IMR-90 (cell line): ENCODE data around the gene NLGN4X. TPM values are rescaled to one million over a fixed set of nuclear protein-coding genes. Genes with fewer than 3 reads are reported as not detected.

Experiments
- ATAC-seq: fragments of 200-7000 bp; cut with Tn5 transposase; 2 replicates; pipeline ENCODE4 v1.9.1; 2020; ENCODE audit warnings: low read depth, mild to moderate bottlenecking, moderate library complexity
- BruUV-seq: library from RNA; stranded (reverse); fragments of 400-500 nt; replicated peaks from 2 replicates; lab custom pipeline; 2021; lab: Mats Ljungman, UMichigan
- CTCF ChIA-PET: fragments of 300-600 bp; formaldehyde crosslinking; extraction: SDS; loops from one replicate; lab custom pipeline; 2021; ENCODE audit warnings: antibody characterized with exemption; lab: Yijun Ruan, JAX
- POLR2A ChIA-PET: fragments of 300-600 bp; sonication (Branson Sonifier 250); formaldehyde crosslinking; loops from one replicate; lab custom pipeline; 2022; ENCODE audit warnings: antibody characterized with exemption; ENCODE audit not compliant: unreplicated experiment; lab: Charles Lee
- DNase-seq: peaks from one replicate; pipeline ENCODE4 v3.0.0; 2013
- H2AFZ ChIP-seq: replicated peaks from 2 replicates; pipeline ENCODE3; 2013; ENCODE audit warnings: low read length, mild to moderate bottlenecking; ENCODE audit not compliant: poor library complexity
- H2AK5ac ChIP-seq: 2 replicates; pipeline ENCODE4 v1.6.1; 2013; ENCODE audit warnings: low read depth, low read length, inconsistent platforms
- H2AK9ac ChIP-seq: replicated peaks from 2 replicates; pipeline ENCODE3; 2013; ENCODE audit warnings: mild to moderate bottlenecking, low read depth, low read length, moderate library complexity; ENCODE audit not compliant: poor library complexity
- H2BK120ac ChIP-seq: 2 replicates; pipeline ENCODE4 v1.6.1; 2013; ENCODE audit warnings: low read depth, low read length, inconsistent platforms
- H2BK15ac ChIP-seq: 3 replicates; pipeline ENCODE4 v1.6.1; 2013; ENCODE audit warnings: low read depth, low read length, inconsistent platforms
- H2BK20ac ChIP-seq: 2 replicates; pipeline ENCODE4 v1.6.1; 2013; ENCODE audit warnings: low read depth, mild to moderate bottlenecking, inconsistent platforms, low read length, moderate library complexity
- H2BK5ac ChIP-seq: 2 replicates; pipeline ENCODE4 v1.6.1; 2013; ENCODE audit warnings: mild to moderate bottlenecking, low read depth, low read length, inconsistent platforms; ENCODE audit not compliant: poor library complexity, severe bottlenecking
- H3K14ac ChIP-seq: replicated peaks from 2 replicates; pipeline ENCODE4 v1.6.1; 2013; ENCODE audit warnings: low read depth, low read length, inconsistent platforms
- H3K18ac ChIP-seq: 2 replicates; pipeline ENCODE4 v1.6.1; 2013; ENCODE audit warnings: low read depth, low read length, control low read depth
- H3K23ac ChIP-seq: 2 replicates; pipeline ENCODE4 v1.6.1; 2013; ENCODE audit warnings: low read depth, low read length, inconsistent platforms
- H3K27ac ChIP-seq: 2 replicates; pipeline ENCODE4 v1.5.1; 2013; ENCODE audit warnings: mild to moderate bottlenecking, control low read depth, low read length; ENCODE audit not compliant: insufficient read depth
- H3K27me3 ChIP-seq: 2 replicates; pipeline ENCODE4 v1.6.1; 2013; ENCODE audit warnings: low read length; ENCODE audit not compliant: control insufficient read depth, insufficient read depth
- H3K36me3 ChIP-seq: 2 replicates; pipeline ENCODE4 v1.6.1; 2013; ENCODE audit warnings: low read length, mixed read lengths; ENCODE audit not compliant: control insufficient read depth, insufficient read depth
- H3K4ac ChIP-seq: 2 replicates; pipeline ENCODE4 v1.6.1; 2013; ENCODE audit warnings: low read depth, low read length, inconsistent platforms
- H3K4me1 ChIP-seq: 2 replicates; pipeline ENCODE4 v1.6.1; 2013; ENCODE audit warnings: low read length, mixed read lengths; ENCODE audit not compliant: control insufficient read depth, insufficient read depth
- H3K4me2 ChIP-seq: 2 replicates; pipeline ENCODE4 v1.6.1; 2013; ENCODE audit warnings: low read depth, mild to moderate bottlenecking, control low read depth, low read length, moderate library complexity
- H3K4me3 ChIP-seq: 2 replicates; pipeline ENCODE4 v1.5.1; 2013; ENCODE audit warnings: low read depth, mild to moderate bottlenecking, control low read depth, low read length, moderate library complexity; ENCODE audit not compliant: insufficient read depth
- H3K56ac ChIP-seq: 2 replicates; pipeline ENCODE4 v1.6.1; 2013; ENCODE audit warnings: low read length, inconsistent platforms; ENCODE audit not compliant: insufficient read depth; ENCODE audit errors: extremely low read depth
- H3K79me1 ChIP-seq, 2 experiments: 2 replicates each; pipeline ENCODE4 v1.6.1; 2013; ENCODE audit warnings: low read length in 2 of 2, inconsistent platforms in 1 of 2, low read depth in 1 of 2
- H3K9ac ChIP-seq: 2 replicates; pipeline ENCODE4 v1.6.1; 2013; ENCODE audit warnings: low read depth, low read length, control low read depth
- H3K9me1 ChIP-seq: 2 replicates; pipeline ENCODE4 v1.6.1; 2013; ENCODE audit warnings: low read length, inconsistent platforms; ENCODE audit not compliant: insufficient read depth
- H3K9me3 ChIP-seq: 2 replicates; pipeline ENCODE4 v1.6.1; 2013; ENCODE audit warnings: low read length; ENCODE audit not compliant: control insufficient read depth, insufficient read depth
- H4K20me1 ChIP-seq: 2 replicates; pipeline ENCODE4 v1.6.1; 2013; ENCODE audit warnings: low read length, inconsistent platforms; ENCODE audit not compliant: insufficient read depth
- H4K5ac ChIP-seq: 2 replicates; pipeline ENCODE4 v1.6.1; 2013; ENCODE audit warnings: mild to moderate bottlenecking, low read depth, low read length, control low read depth
- H4K8ac ChIP-seq, 2 experiments: 2 replicates each; pipeline ENCODE4 v1.6.1; 2013; ENCODE audit warnings: low read depth in 2 of 2, low read length in 2 of 2, control low read depth in 1 of 2, inconsistent platforms in 1 of 2
- H4K91ac ChIP-seq: 2 replicates; pipeline ENCODE4 v1.6.1; 2013; ENCODE audit warnings: low read depth, low read length, inconsistent platforms; ENCODE audit not compliant: insufficient read depth
- BHLHE40 ChIP-seq: fragments of 150-350 bp; IDR thresholded peaks from 2 replicates; pipeline ENCODE4 v1.6.1; 2016; ENCODE audit warnings: mild to moderate bottlenecking, low read depth, low read length
- CEBPB ChIP-seq: IDR thresholded peaks from 2 replicates; pipeline ENCODE4 v1.6.1; 2012; ENCODE audit warnings: low read depth, low read length, improper control_type of control experiment
- CHD1 ChIP-seq: IDR thresholded peaks from 2 replicates; pipeline ENCODE4 v1.6.1; 2012; ENCODE audit warnings: low read depth, low read length, improper control_type of control experiment
- CTCF ChIP-seq: conservative IDR thresholded peaks from 2 replicates; pipeline ENCODE4 v1.5.1; 2012; ENCODE audit warnings: mild to moderate bottlenecking, low read depth, low read length, improper control_type of control experiment
- FOS ChIP-seq: fragments of 150-350 bp; IDR thresholded peaks from 2 replicates; pipeline ENCODE4 v1.6.1; 2016; ENCODE audit warnings: low read depth, low read length
- MAFK ChIP-seq: IDR thresholded peaks from 2 replicates; pipeline ENCODE4 v1.6.1; 2012; ENCODE audit warnings: low read depth, low read length, improper control_type of control experiment
- MAZ ChIP-seq: IDR thresholded peaks from 2 replicates; pipeline ENCODE4 v1.6.1; 2012; ENCODE audit warnings: low read depth, mild to moderate bottlenecking, low read length, improper control_type of control experiment, moderate library complexity, borderline replicate concordance
- MXI1 ChIP-seq: IDR thresholded peaks from 2 replicates; pipeline ENCODE4 v1.6.1; 2012; ENCODE audit warnings: low read depth, mild to moderate bottlenecking, low read length, moderate library complexity, borderline replicate concordance
- NFE2L2 ChIP-seq: fragments of 150-350 bp; IDR thresholded peaks from 2 replicates; pipeline ENCODE4 v1.6.1; 2016; ENCODE audit warnings: low read depth, mild to moderate bottlenecking, low read length
- POLR2A ChIP-seq: IDR thresholded peaks from 2 replicates; pipeline ENCODE4 v1.6.1; 2012; ENCODE audit warnings: mild to moderate bottlenecking, low read depth, low read length
- RAD21 ChIP-seq: IDR thresholded peaks from 2 replicates; pipeline ENCODE4 v1.6.1; 2012; ENCODE audit warnings: low read length, improper control_type of control experiment
- RCOR1 ChIP-seq: IDR thresholded peaks from 2 replicates; pipeline ENCODE4 v1.6.1; 2012; ENCODE audit warnings: mild to moderate bottlenecking, low read length, improper control_type of control experiment; ENCODE audit not compliant: insufficient replicate concordance
- RFX5 ChIP-seq: IDR thresholded peaks from 2 replicates; pipeline ENCODE4 v1.8.0; 2012; ENCODE audit warnings: low read depth, mild to moderate bottlenecking, low read length, moderate library complexity
- SMC3 ChIP-seq: fragments of 150-350 bp; IDR thresholded peaks from 2 replicates; pipeline ENCODE4 v1.6.1; 2016; ENCODE audit warnings: low read depth, mild to moderate bottlenecking, antibody characterized with exemption, low read length, moderate library complexity
- WGBS, 2 experiments: methylation state at CpG; one replicate each; pipeline versions ENCODE4 v1.1.5 to v1.1.7; 2013; ENCODE audit warnings: missing lambda C conversion rate in 2 of 2; ENCODE audit not compliant: insufficient read length in 1 of 2; ENCODE audit errors: extremely low coverage in 2 of 2; 5-methylcytosine and 5-hydroxymethylcytosine counted together
- dilution Hi-C: fragments of 300-500 bp; cut with HindIII; formaldehyde crosslinking; loops from one replicate; pipeline ENCODE4 v1.14.3; 2018; ENCODE audit warnings: low sequenced_read_pairs; ENCODE audit not compliant: unreplicated experiment
- in situ Hi-C: fragments of 300-500 bp; cut with MboI; formaldehyde crosslinking; loops from 3 replicates; pipeline ENCODE4 v1.14.3; 2019; ENCODE audit warnings: low sequenced_read_pairs, inconsistent platforms, mixed read lengths
- intact Hi-C: fragments of 100-400 bp; cut with micrococcal nuclease; formaldehyde crosslinking; loops from 2 replicates; pipeline ENCODE4 v1.10.0; 2022
- polyA plus RNA-seq, 3 experiments: library from polyadenylated mRNA; depleted of rRNA; stranded (reverse); fragments of >200 nt; gene quantifications; 2 replicates each; pipeline ENCODE4 v1.2.3, GENCODE V29; 2012; ENCODE audit warnings: low replicate concordance in 1 of 3
- total RNA-seq: library from RNA; depleted of rRNA; stranded (reverse); fragments of >200 nt; gene quantifications from 2 replicates; pipeline ENCODE4 v1.2.3, GENCODE V29; 2012
- TF ChIP-seq, protein P1 (sequence below): fragments of 150-350 bp; IDR thresholded peaks from 2 replicates; pipeline ENCODE4 v1.6.1; 2016; ENCODE audit warnings: low read depth, mild to moderate bottlenecking, low read length, moderate library complexity, borderline replicate concordance
- TF ChIP-seq, protein P2 (sequence below): fragments of 150-350 bp; IDR thresholded peaks from 2 replicates; pipeline ENCODE4 v1.6.1; 2017; ENCODE audit warnings: mild to moderate bottlenecking, antibody characterized with exemption, low read length, low read depth

The NLGN4X gene
- total and polyA plus RNA-seq, 2 of the 4 experiments (the other 2 are of a cell fraction), result not detected

DNA sequence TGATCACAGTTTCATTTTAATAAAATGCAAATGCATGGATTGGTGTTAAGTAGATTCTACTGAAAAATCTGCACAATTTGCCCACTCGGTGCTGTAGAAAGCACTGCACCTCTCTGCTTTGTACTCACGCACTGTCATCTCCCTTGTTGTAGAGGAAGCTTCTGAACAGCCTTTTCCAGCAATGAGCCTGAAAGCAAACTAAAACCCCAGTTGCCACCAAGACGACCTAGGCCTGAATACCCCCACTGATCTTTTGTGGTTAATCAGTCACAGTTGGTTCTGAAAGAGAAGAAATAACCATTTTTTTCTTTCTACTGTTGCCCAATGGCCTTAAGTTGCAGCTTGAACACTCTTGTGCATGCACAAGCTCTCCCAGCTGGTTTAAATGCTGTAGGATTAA, 229.8 kb downstream of the NLGN4X start:
- Histone ChIP-seq H3K9me3 (peaks cover 7% of the 10 kb centered on the region; the same call in 1 of the 2 replicates), H3K23ac (no peak overlapping the region), H3K79me1 (no peaks in the 10 kb centered on the region), H4K20me1 (no peaks in the 10 kb centered on the region), H3K18ac (no peak overlapping the region), H3K36me3 (no peaks in the 10 kb centered on the region), H2BK20ac (no peak overlapping the region), H3K9ac (no peak overlapping the region), H4K5ac (no peak overlapping the region), H3K14ac (no peak overlapping the region), H2BK120ac (no peak overlapping the region), H3K56ac (no peak overlapping the region), H3K4ac (no peak overlapping the region), H2BK5ac (no peak overlapping the region), H4K91ac (no peak overlapping the region), H2BK15ac (no peak overlapping the region), H2AFZ (no peak overlapping the region), H3K4me3 (no peak overlapping the region), H2AK5ac (no peak overlapping the region), H3K4me1 (no peaks in the 10 kb centered on the region), H3K27me3 (no peaks in the 10 kb centered on the region), H2AK9ac (no peak overlapping the region), H3K9me1 (no peaks in the 10 kb centered on the region), H4K8ac (no peak overlapping the region), H3K27ac (no peak overlapping the region), H3K4me2 (no peak overlapping the region)
- dilution Hi-C loops (no loop called here), intact Hi-C loops (no loop called here), in situ Hi-C loops (no loop called here)
- WGBS, 2 experiments, result no CpG with 5 or more reads among the region's 3 CpGs
- TF ChIP-seq MAFK (no peak), FOS (no peak), BHLHE40 (no peak), RAD21 (no peak), CEBPB (no peak), POLR2A (no peak), CTCF (no peak), NFE2L2 (no peak), SMC3 (no peak), MAZ (no peak), RCOR1 (no peak), CHD1 (no peak), MXI1 (no peak), RFX5 (no peak)
- TF ChIP-seq, protein P1, sequence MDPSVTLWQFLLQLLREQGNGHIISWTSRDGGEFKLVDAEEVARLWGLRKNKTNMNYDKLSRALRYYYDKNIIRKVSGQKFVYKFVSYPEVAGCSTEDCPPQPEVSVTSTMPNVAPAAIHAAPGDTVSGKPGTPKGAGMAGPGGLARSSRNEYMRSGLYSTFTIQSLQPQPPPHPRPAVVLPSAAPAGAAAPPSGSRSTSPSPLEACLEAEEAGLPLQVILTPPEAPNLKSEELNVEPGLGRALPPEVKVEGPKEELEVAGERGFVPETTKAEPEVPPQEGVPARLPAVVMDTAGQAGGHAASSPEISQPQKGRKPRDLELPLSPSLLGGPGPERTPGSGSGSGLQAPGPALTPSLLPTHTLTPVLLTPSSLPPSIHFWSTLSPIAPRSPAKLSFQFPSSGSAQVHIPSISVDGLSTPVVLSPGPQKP, result no peak
- TF ChIP-seq, protein P2, sequence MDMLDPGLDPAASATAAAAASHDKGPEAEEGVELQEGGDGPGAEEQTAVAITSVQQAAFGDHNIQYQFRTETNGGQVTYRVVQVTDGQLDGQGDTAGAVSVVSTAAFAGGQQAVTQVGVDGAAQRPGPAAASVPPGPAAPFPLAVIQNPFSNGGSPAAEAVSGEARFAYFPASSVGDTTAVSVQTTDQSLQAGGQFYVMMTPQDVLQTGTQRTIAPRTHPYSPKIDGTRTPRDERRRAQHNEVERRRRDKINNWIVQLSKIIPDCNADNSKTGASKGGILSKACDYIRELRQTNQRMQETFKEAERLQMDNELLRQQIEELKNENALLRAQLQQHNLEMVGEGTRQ, result no peak
- BruUV-seq, result no TSS peak
- DNase-seq (no peak), ATAC-seq (no peak)
- CTCF ChIA-PET, result no interaction called here
- POLR2A ChIA-PET, result no interaction called here
